ENCODE data around the gene ZBTB32. TPM values are rescaled to one million over a fixed set of nuclear protein-coding genes. Genes with fewer than 3 reads are reported as not detected.
"Not testable (repeated sequence)": the region's sequence is repeated elsewhere in the genome, so short reads cannot be mapped to it uniquely, and the experiment has no call there.

The ZBTB32 gene, protein sequence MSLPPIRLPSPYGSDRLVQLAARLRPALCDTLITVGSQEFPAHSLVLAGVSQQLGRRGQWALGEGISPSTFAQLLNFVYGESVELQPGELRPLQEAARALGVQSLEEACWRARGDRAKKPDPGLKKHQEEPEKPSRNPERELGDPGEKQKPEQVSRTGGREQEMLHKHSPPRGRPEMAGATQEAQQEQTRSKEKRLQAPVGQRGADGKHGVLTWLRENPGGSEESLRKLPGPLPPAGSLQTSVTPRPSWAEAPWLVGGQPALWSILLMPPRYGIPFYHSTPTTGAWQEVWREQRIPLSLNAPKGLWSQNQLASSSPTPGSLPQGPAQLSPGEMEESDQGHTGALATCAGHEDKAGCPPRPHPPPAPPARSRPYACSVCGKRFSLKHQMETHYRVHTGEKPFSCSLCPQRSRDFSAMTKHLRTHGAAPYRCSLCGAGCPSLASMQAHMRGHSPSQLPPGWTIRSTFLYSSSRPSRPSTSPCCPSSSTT
- total RNA-seq = not detected

DNA sequence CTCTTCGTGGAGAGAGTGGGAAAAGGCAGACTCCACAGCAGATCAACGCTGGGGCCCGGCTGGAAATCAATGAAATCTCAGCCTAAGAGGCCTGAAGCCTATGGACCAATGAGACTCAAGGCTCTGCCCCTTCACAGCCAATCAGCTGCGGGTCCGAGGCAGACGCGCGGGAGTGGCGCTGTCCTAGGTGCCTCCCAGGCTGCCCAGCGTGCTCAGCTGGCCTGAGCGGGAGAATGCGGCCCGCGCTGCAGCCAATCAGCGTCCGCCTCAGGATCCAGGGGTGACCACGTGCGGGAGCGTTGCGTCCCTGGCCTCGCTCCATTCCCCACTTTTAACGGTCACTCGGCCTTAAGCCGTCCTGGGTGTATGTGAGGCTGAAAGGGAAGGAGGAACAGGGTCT is at the start of gene ZBTB32:
Gene ZBTB32 (plus strand): TSS at position 341 of the 400 bp plus-strand sequence. CDS start 10,069 bp downstream, outside the sequence.
- TF ChIP-seq, protein P1, sequence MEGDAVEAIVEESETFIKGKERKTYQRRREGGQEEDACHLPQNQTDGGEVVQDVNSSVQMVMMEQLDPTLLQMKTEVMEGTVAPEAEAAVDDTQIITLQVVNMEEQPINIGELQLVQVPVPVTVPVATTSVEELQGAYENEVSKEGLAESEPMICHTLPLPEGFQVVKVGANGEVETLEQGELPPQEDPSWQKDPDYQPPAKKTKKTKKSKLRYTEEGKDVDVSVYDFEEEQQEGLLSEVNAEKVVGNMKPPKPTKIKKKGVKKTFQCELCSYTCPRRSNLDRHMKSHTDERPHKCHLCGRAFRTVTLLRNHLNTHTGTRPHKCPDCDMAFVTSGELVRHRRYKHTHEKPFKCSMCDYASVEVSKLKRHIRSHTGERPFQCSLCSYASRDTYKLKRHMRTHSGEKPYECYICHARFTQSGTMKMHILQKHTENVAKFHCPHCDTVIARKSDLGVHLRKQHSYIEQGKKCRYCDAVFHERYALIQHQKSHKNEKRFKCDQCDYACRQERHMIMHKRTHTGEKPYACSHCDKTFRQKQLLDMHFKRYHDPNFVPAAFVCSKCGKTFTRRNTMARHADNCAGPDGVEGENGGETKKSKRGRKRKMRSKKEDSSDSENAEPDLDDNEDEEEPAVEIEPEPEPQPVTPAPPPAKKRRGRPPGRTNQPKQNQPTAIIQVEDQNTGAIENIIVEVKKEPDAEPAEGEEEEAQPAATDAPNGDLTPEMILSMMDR (IDR thresholded peaks at IDR 0.05) = no peak
- ATAC-seq (ENCODE audit: insufficient number of reproducible peaks, low FRiP score, low read depth) = no peak

DNA sequence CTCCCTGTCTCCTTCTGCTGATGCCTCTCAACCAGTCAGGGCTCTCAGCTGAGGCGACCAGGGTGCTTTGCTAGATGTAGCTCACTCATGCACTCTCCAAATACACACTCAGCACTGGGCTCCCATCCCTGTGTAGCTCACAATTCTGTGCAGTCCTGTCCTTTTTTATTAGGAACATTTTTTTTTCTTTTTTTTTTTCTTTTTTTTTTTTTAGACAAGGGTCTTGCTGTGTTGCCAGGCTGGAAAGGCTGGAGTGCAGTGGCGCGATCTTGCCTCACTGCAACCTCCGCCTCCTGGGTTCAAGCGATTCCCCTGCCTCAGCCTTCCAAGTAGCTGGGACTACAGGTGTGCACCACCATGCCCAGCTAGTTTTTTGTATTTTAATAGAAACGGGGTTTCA is 49.5 kb upstream of the ZBTB32 start:
- DNase-seq (ENCODE audit: low spot score); H3K27me3 ChIP-seq (replicated peaks; ENCODE audit: insufficient read depth); H3K4me3 ChIP-seq; H3K27ac ChIP-seq; ATAC-seq (ENCODE audit: insufficient number of reproducible peaks, low FRiP score, low read depth); H3K9me3 ChIP-seq; H3K4me1 ChIP-seq (ENCODE audit: control insufficient read depth in 1 of 2, low read depth in 2 of 2): not testable (repeated sequence)
- H3K36me3 ChIP-seq = peaks cover 41% of the 10 kb centered on the region

More for the DNA sequence above, at the start of gene ZBTB32:
- no peak for DNase-seq (ENCODE audit: low spot score)
- Histone ChIP-seq H3K36me3 (no peaks in the 10 kb centered on the region), H3K27me3 (replicated peaks; ENCODE audit: insufficient read depth) (no peaks in the 10 kb centered on the region), H3K4me1 (ENCODE audit: control insufficient read depth in 1 of 2, low read depth in 2 of 2) (peaks cover 0 to 9% of the 10 kb centered on the region in 2 donors), H3K9me3 (no peaks in the 10 kb centered on the region), H3K27ac (no peak within 1 kb of the TSS), H3K4me3 (no peak within 1 kb of the TSS)

DNA sequence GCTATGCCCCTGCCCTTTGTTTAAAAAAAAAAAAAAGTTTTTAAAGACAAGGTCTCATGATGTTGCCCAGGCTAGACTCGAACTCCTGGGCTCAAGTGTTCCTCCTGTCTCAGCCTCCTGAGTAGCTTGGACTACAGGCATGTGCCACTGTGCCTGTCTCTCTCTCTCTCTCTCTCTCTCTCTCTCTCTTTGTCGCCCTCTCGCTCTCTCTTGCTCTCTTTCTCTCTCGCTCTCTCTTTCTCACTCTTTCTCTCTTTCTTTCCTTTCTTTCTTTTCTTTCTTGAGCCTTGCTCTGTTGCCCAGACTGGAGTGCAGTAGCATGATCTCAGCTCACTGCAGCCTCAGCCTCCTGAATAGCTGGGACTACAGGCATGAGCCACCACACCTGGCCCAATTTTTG is 48.8 kb upstream of the ZBTB32 start:
- Histone ChIP-seq H3K4me1 (ENCODE audit: control insufficient read depth in 1 of 2, low read depth in 2 of 2) (peaks cover 0 to 2% of the 10 kb centered on the region in 2 donors), H3K4me3 (no peak overlapping the region), H3K9me3 (no peaks in the 10 kb centered on the region), H3K27me3 (replicated peaks; ENCODE audit: insufficient read depth) (no peaks in the 10 kb centered on the region), H3K27ac (no peak overlapping the region), H3K36me3 (peaks cover 45% of the 10 kb centered on the region)
- TF ChIP-seq, protein P1 (IDR thresholded peaks at IDR 0.05) = no peak
- no peak for DNase-seq (ENCODE audit: low spot score)
- no peak for ATAC-seq (ENCODE audit: insufficient number of reproducible peaks, low FRiP score, low read depth)

DNA sequence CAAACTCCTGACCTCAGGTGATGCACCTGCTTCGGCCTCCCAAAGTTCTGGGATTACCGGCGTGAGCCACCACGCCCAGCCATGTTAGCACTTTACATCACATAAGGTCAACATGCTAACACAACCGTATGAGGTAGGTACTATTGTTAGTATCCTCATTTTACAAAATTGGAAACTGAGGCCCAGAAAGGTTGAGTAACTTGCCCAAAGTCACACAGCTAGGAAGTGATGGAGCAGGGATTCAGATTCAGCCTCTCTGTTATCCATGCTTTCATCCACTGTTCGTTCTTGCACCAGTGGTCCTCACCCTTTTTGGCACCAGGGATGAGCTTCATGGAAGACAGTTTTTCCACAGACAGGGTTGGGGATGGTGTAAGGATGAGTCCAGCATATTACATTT is 47.7 kb upstream of the ZBTB32 start:
- Histone ChIP-seq H3K27me3 (replicated peaks; ENCODE audit: insufficient read depth) (no peaks in the 10 kb centered on the region), H3K36me3 (peaks cover 48% of the 10 kb centered on the region), H3K27ac (no peak overlapping the region), H3K9me3 (no peaks in the 10 kb centered on the region), H3K4me3 (no peak overlapping the region), H3K4me1 (ENCODE audit: control insufficient read depth in 1 of 2, low read depth in 2 of 2) (no peaks in the 10 kb centered on the region)
- TF ChIP-seq, protein P1 (IDR thresholded peaks at IDR 0.05) = no peak
- DNase-seq (ENCODE audit: low spot score) = no peak
- ATAC-seq (ENCODE audit: insufficient number of reproducible peaks, low FRiP score, low read depth) = no peak

DNA sequence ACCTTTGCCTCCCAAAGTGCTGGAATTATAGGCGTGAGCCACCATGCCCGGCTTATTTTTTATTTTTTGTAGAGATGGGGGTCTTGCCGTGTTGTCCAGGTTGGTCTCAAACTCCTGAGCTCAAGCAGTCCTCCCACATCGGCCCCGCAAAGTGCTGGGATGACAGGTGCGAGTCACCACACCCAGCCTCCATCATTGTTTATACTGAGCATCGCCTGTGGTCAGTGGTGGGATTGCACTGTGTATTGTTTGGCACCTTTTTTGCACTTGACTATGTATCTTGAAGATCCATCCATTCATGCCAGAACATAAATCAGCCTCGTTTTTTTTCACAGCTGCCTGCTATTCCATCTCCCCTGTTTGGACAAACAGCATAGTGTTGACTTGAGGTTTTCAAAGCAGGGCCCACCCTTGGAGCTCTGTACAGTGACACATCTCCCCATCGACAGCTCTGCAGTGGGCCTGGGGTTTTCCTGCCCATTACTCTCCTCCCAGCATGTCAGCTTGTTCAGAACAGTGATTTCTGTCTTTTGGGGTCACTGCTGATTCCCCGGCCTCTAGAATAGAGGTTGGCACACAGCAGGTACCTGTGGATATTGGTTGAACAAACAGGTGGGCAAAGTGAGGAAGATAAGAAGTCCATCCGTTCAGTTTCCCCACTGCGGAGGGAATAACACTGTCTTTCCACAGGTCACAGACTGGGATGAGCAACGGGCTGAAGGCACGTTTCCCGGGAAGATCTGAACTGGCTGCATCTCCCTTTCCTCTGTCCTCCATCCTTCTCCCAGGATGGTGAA is 46.3 kb upstream of the ZBTB32 start:
- no peak overlapping the region for H3K4me3 ChIP-seq
- no peaks in the 10 kb centered on the region for H3K9me3 ChIP-seq
- H3K4me1 ChIP-seq (ENCODE audit: control insufficient read depth in 1 of 2, low read depth in 2 of 2) = no peaks in the 10 kb centered on the region
- ATAC-seq (ENCODE audit: insufficient number of reproducible peaks, low FRiP score, low read depth) (no peak), DNase-seq (ENCODE audit: low spot score) (no peak)
- peaks cover 44% of the 10 kb centered on the region for H3K36me3 ChIP-seq
- no peak overlapping the region for H3K27ac ChIP-seq
- TF ChIP-seq, protein P1 (IDR thresholded peaks at IDR 0.05) = no peak
- H3K27me3 ChIP-seq (replicated peaks; ENCODE audit: insufficient read depth) = no peaks in the 10 kb centered on the region

Measured in thoracic aorta (tissue), 2 donors.